K562 (cell line): ENCODE data around the gene RND1. TPM values are rescaled to one million over a fixed set of nuclear protein-coding genes. Genes with fewer than 3 reads are reported as not detected.

Source experiments
- ARNT ChIP-seq, 2 experiments: fragments of 450-650 bp; IDR thresholded peaks; 2 replicates each; pipeline ENCODE4 v1.6.1; 2016; ENCODE audit warnings: mild to moderate bottlenecking in 1 of 2
- HEY1 ChIP-seq: fragments of 250-450 bp; sonication (Bioruptor Pico); IDR thresholded peaks from 2 replicates; pipeline ENCODE4 v1.5.0; 2020; ENCODE audit warnings: mild to moderate bottlenecking, moderate library complexity, borderline replicate concordance
- NCOA2 ChIP-seq, 2 experiments: fragments of 450-650 bp; IDR thresholded peaks; 2 replicates each; pipeline ENCODE4 v1.6.1; 2018; ENCODE audit warnings: mild to moderate bottlenecking in 2 of 2, moderate library complexity in 1 of 2; ENCODE audit not compliant: partially characterized antibody in 2 of 2
- PHF21A ChIP-seq: fragments of 450-650 bp; IDR thresholded peaks from 2 replicates; pipeline ENCODE4 v1.6.1; 2017; ENCODE audit warnings: low read depth, borderline replicate concordance
- RUNX1 ChIP-seq: sonication (generic); IDR thresholded peaks from 2 replicates; pipeline ENCODE4 v1.6.1; 2016; ENCODE audit warnings: antibody characterized with exemption, low read depth
- SPI1 ChIP-seq: IDR thresholded peaks from 2 replicates; pipeline ENCODE4 v1.6.1; 2011; ENCODE audit warnings: low read depth, low read length, control low read depth, borderline replicate concordance
- ZNF239 ChIP-seq: fragments of 250-450 bp; sonication (Bioruptor Pico); IDR thresholded peaks from 2 replicates; pipeline ENCODE4 v1.4.0; 2020; ENCODE audit warnings: mild to moderate bottlenecking
- ZNF311 ChIP-seq: fragments of 250-450 bp; sonication (Bioruptor Pico); IDR thresholded peaks from 2 replicates; pipeline ENCODE4 v1.4.0; 2020; ENCODE audit warnings: mild to moderate bottlenecking, moderate library complexity
- polyA plus RNA-seq, 8 experiments: library from polyadenylated mRNA; depleted of rRNA in 4 of 8; stranded (reverse) in 5 of 8; unstranded in 3 of 8; fragments of >200 nt; fragmentation: Nextera tagmentation in 2 of 8; fragmentation: Illumina TruSeq in 1 of 8; extraction: Ambion mirVana in 2 of 8; extraction: Trizol in 1 of 8; gene quantifications; 2 replicates each; pipeline versions ENCODE4 v1.2.1 to v1.2.3, GENCODE V29; 2011 to 2014; ENCODE audit warnings: inconsistent platforms in 1 of 8, missing spikeins in 1 of 8
- total RNA-seq, 7 experiments: library from RNA; depleted of rRNA in 6 of 7; stranded (reverse); fragments of >200 nt in 6 of 7; fragmentation: Illumina TruSeq in 2 of 7; extraction: Trizol in 2 of 7; gene quantifications; 2 replicates each; pipeline versions ENCODE4 v1.2.1 to v1.2.3, GENCODE V29; 2011 to 2021; ENCODE audit warnings: low replicate concordance in 1 of 7
- TF ChIP-seq, protein P1 (sequence below): fragments of 150-350 bp; conservative IDR thresholded peaks from 2 replicates; pipeline ENCODE4 v1.6.1; 2014; ENCODE audit warnings: low read length
- TF ChIP-seq, protein P2 (sequence below): IDR thresholded peaks from 3 replicates; pipeline ENCODE4 v1.6.1; 2011; ENCODE audit warnings: borderline replicate concordance, mild to moderate bottlenecking; ENCODE audit not compliant: insufficient read length, insufficient read depth
- TF ChIP-seq, protein P3 (sequence below): sonication (generic); formaldehyde crosslinking; IDR thresholded peaks from 2 replicates; pipeline ENCODE4 v1.8.0; 2022; ENCODE audit warnings: mild to moderate bottlenecking, missing genetic modification reagents, borderline replicate concordance
- TF ChIP-seq, protein P4 (sequence below): sonication (generic); formaldehyde crosslinking; IDR thresholded peaks from 2 replicates; pipeline ENCODE4 v1.8.1; 2023; ENCODE audit warnings: missing genetic modification reagents, mild to moderate bottlenecking, borderline replicate concordance

The RND1 gene
- total and polyA plus RNA-seq, 9 of the 15 experiments (the other 6 are each of a cell fraction or from before 2014, with no cell fraction given), result 0.18 to 0.78 (median 0.58) TPM; not detected in 2

DNA sequence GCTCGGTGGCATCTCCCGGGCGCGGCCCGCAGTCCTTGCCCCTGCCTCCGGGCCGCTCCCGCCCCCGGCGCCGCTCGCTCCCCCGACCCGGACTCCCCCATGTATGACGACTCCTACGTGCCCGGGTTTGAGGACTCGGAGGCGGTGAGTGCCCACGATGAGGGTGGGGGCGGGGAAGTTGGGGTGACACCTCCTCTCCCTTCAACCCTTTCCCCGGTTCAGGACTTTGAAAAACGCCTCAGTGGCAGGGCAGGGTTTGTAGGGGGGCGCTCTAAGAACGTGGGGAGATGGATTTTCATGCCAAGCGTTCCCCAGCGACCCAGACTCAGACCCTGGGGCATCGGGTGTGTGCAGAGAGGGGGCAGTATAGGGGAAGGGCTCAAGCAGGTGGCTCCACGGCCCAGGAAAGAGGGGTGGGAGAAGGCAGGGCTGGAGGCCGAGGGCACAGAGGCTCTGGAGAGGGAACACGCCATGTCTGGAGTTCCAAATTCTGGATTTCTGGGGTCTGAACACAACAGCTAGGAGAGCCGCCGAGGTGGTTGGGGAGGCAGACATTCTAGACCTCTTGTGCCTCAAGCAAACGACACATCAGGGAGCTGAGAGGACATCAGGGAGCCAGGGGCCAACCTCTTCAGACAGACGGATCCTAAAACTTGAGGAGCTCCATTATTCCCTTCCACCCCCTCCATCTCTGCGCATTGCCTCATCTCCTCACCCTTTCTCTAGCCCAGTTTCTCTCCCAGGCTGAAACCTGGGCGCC, 46.7 kb downstream of the RND1 start (continued):
- TF ChIP-seq, protein P1, sequence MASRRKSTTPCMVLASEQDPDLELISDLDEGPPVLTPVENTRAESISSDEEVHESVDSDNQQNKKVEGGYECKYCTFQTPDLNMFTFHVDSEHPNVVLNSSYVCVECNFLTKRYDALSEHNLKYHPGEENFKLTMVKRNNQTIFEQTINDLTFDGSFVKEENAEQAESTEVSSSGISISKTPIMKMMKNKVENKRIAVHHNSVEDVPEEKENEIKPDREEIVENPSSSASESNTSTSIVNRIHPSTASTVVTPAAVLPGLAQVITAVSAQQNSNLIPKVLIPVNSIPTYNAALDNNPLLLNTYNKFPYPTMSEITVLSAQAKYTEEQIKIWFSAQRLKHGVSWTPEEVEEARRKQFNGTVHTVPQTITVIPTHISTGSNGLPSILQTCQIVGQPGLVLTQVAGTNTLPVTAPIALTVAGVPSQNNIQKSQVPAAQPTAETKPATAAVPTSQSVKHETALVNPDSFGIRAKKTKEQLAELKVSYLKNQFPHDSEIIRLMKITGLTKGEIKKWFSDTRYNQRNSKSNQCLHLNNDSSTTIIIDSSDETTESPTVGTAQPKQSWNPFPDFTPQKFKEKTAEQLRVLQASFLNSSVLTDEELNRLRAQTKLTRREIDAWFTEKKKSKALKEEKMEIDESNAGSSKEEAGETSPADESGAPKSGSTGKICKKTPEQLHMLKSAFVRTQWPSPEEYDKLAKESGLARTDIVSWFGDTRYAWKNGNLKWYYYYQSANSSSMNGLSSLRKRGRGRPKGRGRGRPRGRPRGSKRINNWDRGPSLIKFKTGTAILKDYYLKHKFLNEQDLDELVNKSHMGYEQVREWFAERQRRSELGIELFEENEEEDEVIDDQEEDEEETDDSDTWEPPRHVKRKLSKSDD, result no peak
- TF ChIP-seq PHF21A (no peak), SPI1 (no peak), ZNF311 (CRISPR knock-in tag) (no peak), ZNF239 (CRISPR knock-in tag) (no peak), NCOA2 (IDR thresholded peaks at IDR 0.05; ENCODE audit: partially characterized antibody in 2 of 2) (no peak), HEY1 (CRISPR knock-in tag) (no peak), RUNX1 (no peak), ARNT (IDR thresholded peaks at IDR 0.05) (no peak)
- TF ChIP-seq, protein P2, sequence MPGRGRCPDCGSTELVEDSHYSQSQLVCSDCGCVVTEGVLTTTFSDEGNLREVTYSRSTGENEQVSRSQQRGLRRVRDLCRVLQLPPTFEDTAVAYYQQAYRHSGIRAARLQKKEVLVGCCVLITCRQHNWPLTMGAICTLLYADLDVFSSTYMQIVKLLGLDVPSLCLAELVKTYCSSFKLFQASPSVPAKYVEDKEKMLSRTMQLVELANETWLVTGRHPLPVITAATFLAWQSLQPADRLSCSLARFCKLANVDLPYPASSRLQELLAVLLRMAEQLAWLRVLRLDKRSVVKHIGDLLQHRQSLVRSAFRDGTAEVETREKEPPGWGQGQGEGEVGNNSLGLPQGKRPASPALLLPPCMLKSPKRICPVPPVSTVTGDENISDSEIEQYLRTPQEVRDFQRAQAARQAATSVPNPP, result no peak
- TF ChIP-seq, protein P3, sequence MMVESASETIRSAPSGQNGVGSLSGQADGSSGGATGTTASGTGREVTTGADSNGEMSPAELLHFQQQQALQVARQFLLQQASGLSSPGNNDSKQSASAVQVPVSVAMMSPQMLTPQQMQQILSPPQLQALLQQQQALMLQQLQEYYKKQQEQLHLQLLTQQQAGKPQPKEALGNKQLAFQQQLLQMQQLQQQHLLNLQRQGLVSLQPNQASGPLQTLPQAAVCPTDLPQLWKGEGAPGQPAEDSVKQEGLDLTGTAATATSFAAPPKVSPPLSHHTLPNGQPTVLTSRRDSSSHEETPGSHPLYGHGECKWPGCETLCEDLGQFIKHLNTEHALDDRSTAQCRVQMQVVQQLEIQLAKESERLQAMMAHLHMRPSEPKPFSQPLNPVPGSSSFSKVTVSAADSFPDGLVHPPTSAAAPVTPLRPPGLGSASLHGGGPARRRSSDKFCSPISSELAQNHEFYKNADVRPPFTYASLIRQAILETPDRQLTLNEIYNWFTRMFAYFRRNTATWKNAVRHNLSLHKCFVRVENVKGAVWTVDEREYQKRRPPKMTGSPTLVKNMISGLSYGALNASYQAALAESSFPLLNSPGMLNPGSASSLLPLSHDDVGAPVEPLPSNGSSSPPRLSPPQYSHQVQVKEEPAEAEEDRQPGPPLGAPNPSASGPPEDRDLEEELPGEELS, result no peak
- TF ChIP-seq, protein P4, sequence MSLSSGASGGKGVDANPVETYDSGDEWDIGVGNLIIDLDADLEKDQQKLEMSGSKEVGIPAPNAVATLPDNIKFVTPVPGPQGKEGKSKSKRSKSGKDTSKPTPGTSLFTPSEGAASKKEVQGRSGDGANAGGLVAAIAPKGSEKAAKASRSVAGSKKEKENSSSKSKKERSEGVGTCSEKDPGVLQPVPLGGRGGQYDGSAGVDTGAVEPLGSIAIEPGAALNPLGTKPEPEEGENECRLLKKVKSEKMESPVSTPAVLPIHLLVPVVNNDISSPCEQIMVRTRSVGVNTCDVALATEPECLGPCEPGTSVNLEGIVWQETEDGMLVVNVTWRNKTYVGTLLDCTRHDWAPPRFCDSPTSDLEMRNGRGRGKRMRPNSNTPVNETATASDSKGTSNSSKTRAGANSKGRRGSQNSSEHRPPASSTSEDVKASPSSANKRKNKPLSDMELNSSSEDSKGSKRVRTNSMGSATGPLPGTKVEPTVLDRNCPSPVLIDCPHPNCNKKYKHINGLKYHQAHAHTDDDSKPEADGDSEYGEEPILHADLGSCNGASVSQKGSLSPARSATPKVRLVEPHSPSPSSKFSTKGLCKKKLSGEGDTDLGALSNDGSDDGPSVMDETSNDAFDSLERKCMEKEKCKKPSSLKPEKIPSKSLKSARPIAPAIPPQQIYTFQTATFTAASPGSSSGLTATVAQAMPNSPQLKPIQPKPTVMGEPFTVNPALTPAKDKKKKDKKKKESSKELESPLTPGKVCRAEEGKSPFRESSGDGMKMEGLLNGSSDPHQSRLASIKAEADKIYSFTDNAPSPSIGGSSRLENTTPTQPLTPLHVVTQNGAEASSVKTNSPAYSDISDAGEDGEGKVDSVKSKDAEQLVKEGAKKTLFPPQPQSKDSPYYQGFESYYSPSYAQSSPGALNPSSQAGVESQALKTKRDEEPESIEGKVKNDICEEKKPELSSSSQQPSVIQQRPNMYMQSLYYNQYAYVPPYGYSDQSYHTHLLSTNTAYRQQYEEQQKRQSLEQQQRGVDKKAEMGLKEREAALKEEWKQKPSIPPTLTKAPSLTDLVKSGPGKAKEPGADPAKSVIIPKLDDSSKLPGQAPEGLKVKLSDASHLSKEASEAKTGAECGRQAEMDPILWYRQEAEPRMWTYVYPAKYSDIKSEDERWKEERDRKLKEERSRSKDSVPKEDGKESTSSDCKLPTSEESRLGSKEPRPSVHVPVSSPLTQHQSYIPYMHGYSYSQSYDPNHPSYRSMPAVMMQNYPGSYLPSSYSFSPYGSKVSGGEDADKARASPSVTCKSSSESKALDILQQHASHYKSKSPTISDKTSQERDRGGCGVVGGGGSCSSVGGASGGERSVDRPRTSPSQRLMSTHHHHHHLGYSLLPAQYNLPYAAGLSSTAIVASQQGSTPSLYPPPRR (CRISPR knock-in tag), result no peak
